Dendritic cell treated with granulocyte-macrophage colony-stimulating factor and Interleukin-4, amounts not matched to agents 40 ng/mL and 50 ng/mL, for 4 days (primary cell): Measurements from ENCODE around the gene SH3BP4.
A peak's percentile ranks its signal among the peaks of the same experiment; 100 is the strongest.

Source experiments
- H3K27ac Mint-ChIP-seq: one replicate; pipeline ENCODE4 v1.8.0; 2022; ENCODE audit warnings: mild to moderate bottlenecking, mixed read lengths
- H3K27me3 Mint-ChIP-seq: one replicate; pipeline ENCODE4 v1.8.0; 2022; ENCODE audit warnings: mild to moderate bottlenecking, mixed read lengths
- H3K36me3 Mint-ChIP-seq: one replicate; pipeline ENCODE4 v1.8.0; 2022; ENCODE audit warnings: low read depth, mixed read lengths
- H3K4me1 Mint-ChIP-seq: one replicate; pipeline ENCODE4 v1.8.0; 2022; ENCODE audit warnings: low read depth, mixed read lengths
- H3K4me3 Mint-ChIP-seq: one replicate; pipeline ENCODE4 v1.8.0; 2022; ENCODE audit warnings: mild to moderate bottlenecking, moderate library complexity, mixed read lengths
- H3K9me3 Mint-ChIP-seq: one replicate; pipeline ENCODE4 v1.8.0; 2022; ENCODE audit warnings: mixed read lengths
- intact Hi-C: fragments of 100-400 bp; cut with micrococcal nuclease; formaldehyde crosslinking; loops from one replicate; pipeline ENCODE4 v1.15.0; 2022

SH3BP4 gene

DNA sequence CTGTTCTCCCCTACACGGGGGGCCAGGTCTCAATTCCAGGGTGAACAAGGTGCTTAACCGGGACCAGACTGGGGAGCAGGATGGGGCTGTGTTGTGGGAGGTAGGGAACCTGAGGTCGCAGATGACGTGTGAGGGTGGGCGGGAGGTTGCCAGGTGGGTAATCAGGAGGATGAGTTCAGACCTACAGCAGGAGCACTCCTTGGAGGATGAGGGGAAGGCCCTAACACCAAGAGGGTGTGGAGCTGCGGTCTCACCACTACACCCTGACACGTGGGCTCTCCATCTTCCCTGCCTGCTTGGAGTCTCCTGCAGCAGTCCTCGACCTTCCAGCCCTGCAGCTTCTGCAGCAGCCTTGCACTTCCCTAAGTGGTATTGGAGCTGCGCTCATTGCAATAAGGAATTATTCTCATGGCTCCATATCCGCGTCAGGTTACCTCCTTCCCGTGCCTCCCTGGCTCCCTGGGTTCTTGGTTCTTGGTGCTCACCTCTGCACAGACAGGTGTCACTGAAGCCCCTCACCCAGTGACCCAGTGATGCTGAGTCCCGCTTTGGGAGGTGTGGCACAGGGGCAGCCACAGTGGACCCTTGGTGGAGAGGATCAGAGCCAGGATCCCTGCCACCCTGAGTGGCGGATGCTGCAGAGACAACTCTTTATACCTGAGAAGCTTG is 15.5 kb downstream of the SH3BP4 start:
- Mint-ChIP-seq H3K36me3 (no peaks in the 10 kb centered on the region), H3K27me3 (peaks cover 29% of the 10 kb centered on the region), H3K9me3 (no peaks in the 10 kb centered on the region), H3K27ac (no peak overlapping the region), H3K4me3 (no peak overlapping the region), H3K4me1 (peaks cover 15% of the 10 kb centered on the region)
- intact Hi-C loops, result no loop called here

DNA sequence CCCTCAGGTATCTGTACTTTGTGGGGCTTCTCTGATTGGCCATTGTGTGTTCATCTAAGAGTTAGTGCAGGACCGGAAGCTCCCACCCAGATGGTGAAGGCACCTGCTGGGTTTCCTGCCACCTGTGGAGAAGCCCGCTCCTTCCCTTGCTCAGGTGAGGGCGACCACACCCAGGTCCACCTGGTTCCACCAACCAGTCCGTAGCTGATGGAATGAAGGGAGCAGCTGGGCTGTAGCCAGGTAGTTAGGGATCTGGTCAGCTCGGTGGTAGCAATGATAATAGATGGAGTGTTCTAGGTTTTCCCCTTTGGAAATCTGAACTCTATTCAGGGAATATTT is 16.0 kb downstream of the SH3BP4 start:
- intact Hi-C loops, result no loop called here
- no peak overlapping the region for H3K4me3 Mint-ChIP-seq
- no peaks in the 10 kb centered on the region for H3K9me3 Mint-ChIP-seq
- H3K36me3 Mint-ChIP-seq, result no peaks in the 10 kb centered on the region
- H3K27me3 Mint-ChIP-seq, result peaks cover 29% of the 10 kb centered on the region
- no peak overlapping the region for H3K27ac Mint-ChIP-seq
- peaks cover 15% of the 10 kb centered on the region for H3K4me1 Mint-ChIP-seq

DNA sequence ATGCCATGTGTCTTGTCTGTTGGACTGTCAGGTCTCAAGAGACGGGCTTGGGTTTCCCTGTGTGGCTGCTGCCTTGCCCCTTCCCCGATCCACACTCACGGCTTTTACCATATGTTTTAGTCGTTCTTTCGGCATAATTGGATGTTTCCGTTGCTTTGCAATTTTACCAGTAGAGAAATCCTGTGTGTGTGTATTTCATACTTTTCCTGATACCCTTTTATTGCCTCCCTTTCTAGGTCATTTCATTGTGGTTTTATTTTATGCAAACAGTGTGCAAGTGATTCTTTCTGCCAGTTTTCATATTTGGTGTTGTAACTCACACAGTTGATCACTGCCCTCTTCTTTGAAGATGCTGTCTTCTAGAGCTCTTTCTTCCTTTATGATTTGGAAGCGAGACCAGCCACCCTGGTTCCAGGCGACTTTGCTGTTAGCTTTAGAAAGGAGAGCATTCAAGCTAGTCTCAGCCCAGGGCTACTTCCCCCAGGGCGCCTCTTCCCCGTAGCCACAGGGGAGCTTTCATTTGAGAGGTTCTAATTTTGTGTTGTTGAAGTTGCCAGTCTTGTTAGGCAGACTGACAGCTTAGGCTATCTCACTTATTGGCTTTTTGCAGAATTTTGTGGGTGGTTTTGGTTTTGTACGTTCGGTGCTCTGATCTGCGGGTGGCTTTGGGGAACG is 17.0 kb downstream of the SH3BP4 start:
- peaks cover 29% of the 10 kb centered on the region for H3K27me3 Mint-ChIP-seq
- peak overlapping the region; percentile 53 for H3K4me3 Mint-ChIP-seq
- peaks cover 15% of the 10 kb centered on the region for H3K4me1 Mint-ChIP-seq
- intact Hi-C loops, result no loop called here
- H3K27ac Mint-ChIP-seq, result peak overlapping the region; percentile 23
- no peaks in the 10 kb centered on the region for H3K36me3 Mint-ChIP-seq
- no peaks in the 10 kb centered on the region for H3K9me3 Mint-ChIP-seq

DNA sequence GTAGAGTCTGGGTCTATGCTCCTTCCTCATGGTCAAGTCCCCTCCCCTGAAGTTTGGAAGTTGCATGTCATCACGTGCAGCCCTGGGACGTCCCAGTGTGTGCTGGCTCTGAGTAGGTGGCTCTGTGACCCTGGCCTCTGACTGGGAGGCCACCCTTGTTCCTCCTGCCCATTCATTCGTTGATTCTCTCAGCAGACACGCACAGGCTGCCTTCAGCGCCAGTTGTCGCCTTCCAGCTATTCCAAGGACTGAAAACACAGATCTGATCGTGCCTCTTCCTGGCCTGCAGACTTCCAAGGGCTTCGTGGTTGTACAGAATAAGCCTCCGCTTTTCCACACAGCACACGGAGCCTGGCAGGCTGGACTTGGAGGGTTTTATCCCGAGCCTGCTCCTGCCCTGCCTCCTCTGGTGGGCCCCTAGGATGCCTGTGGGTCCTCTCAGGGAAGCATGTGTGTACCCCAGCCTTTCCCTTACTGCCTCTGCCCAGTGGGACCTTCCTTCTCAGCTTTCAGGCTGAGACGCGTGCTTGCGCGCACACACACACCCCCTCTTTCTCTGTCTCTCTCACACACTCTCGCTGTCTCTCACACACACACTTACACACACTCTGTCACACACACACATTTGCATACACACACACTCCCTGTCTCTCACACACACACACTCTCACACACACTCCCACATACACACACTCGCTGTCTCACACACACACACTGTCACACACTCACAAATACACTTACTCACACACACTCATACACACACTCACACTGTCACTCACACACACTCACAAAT is 17.7 kb downstream of the SH3BP4 start:
- peak overlapping the region; percentile 53 for H3K4me3 Mint-ChIP-seq
- H3K36me3 Mint-ChIP-seq, result no peaks in the 10 kb centered on the region
- H3K27ac Mint-ChIP-seq, result peak overlapping the region; percentile 23
- H3K27me3 Mint-ChIP-seq, result peaks cover 26% of the 10 kb centered on the region
- H3K4me1 Mint-ChIP-seq, result peaks cover 15% of the 10 kb centered on the region
- intact Hi-C loops, result no loop called here
- no peaks in the 10 kb centered on the region for H3K9me3 Mint-ChIP-seq

DNA sequence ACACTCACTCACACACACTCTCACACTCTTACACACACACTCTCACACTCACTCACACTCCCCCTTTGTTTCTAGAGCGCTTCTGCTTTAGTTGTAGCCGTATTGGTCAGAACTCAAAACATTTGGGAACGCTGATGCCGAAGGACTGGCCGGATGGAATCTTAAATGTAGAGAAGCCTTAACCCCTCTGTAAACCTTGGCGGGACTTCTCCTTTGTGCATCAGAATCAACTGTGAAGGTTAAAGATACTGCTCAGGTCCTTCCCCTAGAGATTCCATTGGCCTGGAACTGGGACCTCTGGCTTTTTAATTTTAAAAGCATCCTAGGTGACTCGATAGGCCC is 18.3 kb downstream of the SH3BP4 start:
- H3K27ac Mint-ChIP-seq, result no peak overlapping the region
- no peak overlapping the region for H3K4me3 Mint-ChIP-seq
- no peaks in the 10 kb centered on the region for H3K36me3 Mint-ChIP-seq
- no peaks in the 10 kb centered on the region for H3K9me3 Mint-ChIP-seq
- peaks cover 22% of the 10 kb centered on the region for H3K27me3 Mint-ChIP-seq
- H3K4me1 Mint-ChIP-seq, result peaks cover 15% of the 10 kb centered on the region
- intact Hi-C loops, result no loop called here

DNA sequence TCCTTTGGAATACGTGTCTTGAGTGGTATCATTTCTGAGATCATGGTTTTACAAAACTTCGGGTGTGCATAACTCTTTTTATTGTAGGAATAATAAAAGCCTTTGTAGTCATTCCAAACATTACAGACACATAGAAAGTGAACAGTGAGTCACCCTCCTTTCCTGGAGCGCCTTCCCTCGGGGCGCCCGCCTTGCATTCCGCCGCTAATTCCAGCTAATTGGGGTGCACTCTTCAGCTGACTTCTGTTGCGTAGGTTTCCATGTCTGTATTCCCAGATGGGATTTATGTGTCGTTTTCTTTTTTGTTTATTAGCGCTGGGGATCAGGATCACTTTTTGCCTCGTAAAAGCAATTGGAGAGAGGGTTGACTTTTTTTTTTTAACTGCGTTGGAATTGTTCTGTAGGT is 18.7 kb downstream of the SH3BP4 start:
- H3K4me1 Mint-ChIP-seq, result peaks cover 15% of the 10 kb centered on the region
- no peak overlapping the region for H3K4me3 Mint-ChIP-seq
- H3K36me3 Mint-ChIP-seq, result no peaks in the 10 kb centered on the region
- H3K9me3 Mint-ChIP-seq, result no peaks in the 10 kb centered on the region
- no peak overlapping the region for H3K27ac Mint-ChIP-seq
- peaks cover 22% of the 10 kb centered on the region for H3K27me3 Mint-ChIP-seq
- intact Hi-C loops, result no loop called here

DNA sequence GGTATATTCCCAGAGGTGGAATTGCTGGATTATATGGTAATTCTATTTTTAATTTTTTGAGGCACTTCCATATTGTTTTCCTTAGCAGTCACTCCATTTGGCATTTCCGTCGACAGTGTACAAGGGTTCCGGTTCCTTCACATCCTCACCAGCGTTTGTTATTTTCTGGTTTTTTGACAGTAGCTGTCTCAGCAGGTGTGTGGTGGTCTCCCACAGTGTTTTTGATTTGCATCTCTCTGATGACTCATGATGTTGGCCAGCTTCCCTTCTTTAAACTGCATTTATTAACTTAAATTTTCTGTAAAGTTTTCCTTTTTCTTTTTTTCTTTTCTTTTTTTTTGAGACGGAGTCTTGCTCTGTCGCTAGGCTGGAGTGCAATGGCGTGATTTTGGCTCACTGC is 19.7 kb downstream of the SH3BP4 start:
- H3K27me3 Mint-ChIP-seq, result peaks cover 22% of the 10 kb centered on the region
- H3K4me1 Mint-ChIP-seq, result peaks cover 15% of the 10 kb centered on the region
- no peak overlapping the region for H3K4me3 Mint-ChIP-seq
- intact Hi-C loops, result no loop called here
- no peak overlapping the region for H3K27ac Mint-ChIP-seq
- no peaks in the 10 kb centered on the region for H3K9me3 Mint-ChIP-seq
- no peaks in the 10 kb centered on the region for H3K36me3 Mint-ChIP-seq

DNA sequence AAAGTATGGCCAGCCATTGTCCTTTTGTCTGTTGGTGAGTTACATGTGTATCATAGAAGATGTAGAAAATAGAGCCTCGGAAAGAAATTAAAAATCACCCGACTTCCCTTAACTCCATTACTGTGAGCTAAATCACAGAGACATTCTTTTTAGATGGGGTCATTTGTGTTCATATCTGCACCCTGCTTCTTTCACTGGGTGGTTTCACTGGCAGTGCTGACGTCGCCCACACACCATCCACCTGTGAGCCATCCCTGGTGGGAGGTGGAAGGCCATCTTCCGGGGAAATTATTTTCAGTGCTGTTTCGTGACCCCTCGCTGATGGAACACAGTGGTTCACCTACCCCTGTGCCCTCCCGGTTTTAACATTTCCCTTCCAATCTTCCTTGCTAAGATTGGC is 21.2 kb downstream of the SH3BP4 start:
- peaks cover 17% of the 10 kb centered on the region for H3K27me3 Mint-ChIP-seq
- H3K27ac Mint-ChIP-seq, result no peak overlapping the region
- H3K9me3 Mint-ChIP-seq, result no peaks in the 10 kb centered on the region
- H3K4me1 Mint-ChIP-seq, result peaks cover 16% of the 10 kb centered on the region
- H3K36me3 Mint-ChIP-seq, result no peaks in the 10 kb centered on the region
- intact Hi-C loops, result no loop called here
- H3K4me3 Mint-ChIP-seq, result no peak overlapping the region

DNA sequence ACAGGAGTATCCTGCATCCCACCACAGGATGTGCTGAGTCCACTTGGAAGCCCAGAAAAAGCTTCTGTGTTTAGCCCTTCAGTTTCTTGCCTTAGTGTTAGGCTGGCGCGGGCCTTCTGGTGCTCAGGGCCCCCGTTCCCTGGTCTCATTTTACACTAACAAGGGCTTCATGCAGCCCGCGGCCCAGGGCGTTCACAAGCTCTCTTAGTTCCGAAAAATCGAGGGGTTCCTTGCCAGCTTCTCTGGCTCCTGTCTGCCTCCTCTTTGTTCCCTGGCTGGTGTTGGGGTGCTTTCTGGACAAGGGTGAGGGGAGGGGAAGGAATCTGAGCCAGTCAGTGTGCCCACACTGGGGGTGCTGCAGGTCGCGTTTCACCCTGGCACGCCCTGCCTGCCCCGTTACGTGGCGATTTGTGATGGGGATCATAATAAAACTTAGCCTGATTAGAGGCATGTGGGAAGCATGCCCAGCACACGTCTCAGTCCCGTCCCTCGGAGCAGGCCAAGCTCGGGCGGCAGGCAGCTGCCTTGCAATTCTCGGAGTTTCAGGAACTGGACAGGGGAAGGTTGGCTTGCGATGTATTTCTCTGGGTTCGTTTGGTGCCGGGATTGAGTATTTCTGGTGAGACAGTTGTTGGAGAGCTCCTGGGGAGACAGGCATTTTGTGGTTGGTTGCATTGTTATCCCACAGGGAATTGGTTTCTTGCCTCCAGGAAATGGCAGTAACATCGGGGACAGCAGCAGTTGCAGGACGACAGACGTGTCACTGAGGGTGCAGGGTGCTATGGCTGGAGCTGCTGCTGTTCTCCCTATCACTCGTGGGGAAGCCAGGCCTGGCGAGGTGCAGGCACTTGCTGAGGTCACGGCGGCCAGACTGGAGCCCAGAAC is 22.9 kb downstream of the SH3BP4 start:
- Mint-ChIP-seq H3K36me3 (no peaks in the 10 kb centered on the region), H3K4me3 (no peak overlapping the region), H3K27me3 (peaks cover 20% of the 10 kb centered on the region), H3K9me3 (no peaks in the 10 kb centered on the region), H3K4me1 (peaks cover 17% of the 10 kb centered on the region), H3K27ac (no peak overlapping the region)
- intact Hi-C loops, result no loop called here

DNA sequence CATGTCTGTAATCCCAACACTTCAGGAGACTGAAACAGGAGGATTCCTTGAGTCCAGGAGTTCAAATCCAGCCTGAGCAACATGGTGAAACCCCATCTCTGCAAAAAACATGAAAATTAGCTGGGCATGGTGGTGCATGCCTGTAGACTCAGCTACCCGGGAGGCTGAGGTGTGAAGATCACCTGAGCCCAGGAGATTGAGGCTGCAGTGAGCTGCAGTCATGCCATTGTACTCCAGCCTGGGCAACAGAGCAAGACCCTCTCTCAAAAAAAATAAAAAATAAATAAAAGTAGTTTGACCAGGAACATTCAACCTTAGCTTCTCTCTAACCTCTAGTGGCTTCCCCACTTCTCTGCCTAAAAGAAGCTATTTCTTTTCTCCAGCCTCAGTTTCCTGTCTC is 23.8 kb downstream of the SH3BP4 start:
- Mint-ChIP-seq H3K4me1 (peaks cover 17% of the 10 kb centered on the region), H3K27me3 (peaks cover 22% of the 10 kb centered on the region), H3K9me3 (no peaks in the 10 kb centered on the region), H3K4me3 (no peak overlapping the region), H3K27ac (no peak overlapping the region), H3K36me3 (no peaks in the 10 kb centered on the region)
- intact Hi-C loops, result no loop called here

DNA sequence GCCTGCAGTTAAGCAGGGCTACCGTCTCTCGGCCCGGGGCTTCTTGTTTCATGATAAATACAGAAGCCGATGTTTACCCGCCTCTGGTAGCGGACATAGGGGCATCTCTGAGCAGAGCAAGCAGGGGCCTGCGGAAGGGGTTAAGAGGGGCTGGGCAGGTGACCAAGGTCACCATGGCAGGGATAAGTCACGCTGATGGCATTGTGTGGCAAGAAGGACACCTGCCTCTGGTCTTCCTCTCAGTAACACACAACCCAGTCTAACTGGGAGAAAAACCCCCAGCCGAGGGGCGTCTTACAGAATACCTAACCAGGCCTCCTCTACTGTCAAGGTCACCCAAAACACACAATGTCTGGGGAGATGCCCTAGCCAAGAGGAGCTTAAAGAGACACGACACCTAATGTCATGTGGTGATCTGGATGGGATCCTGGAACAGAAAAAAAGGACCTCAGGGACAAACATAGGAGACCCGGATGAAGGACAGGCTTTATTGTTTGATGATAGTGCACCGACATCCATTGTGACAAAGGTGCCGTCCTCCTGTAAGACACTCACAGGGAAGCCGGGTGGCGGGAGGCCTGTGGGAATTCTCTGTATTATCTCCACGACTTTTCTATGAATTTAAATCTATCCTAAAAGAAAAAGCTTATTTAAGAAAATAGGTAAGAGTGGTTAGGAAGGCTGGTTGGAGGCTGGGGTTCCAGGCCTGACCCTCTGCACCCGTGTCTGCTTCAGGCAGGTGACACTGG is 24.8 kb downstream of the SH3BP4 start:
- Mint-ChIP-seq H3K4me3 (no peak overlapping the region), H3K9me3 (no peaks in the 10 kb centered on the region), H3K27me3 (peaks cover 33% of the 10 kb centered on the region), H3K36me3 (no peaks in the 10 kb centered on the region), H3K27ac (no peak overlapping the region), H3K4me1 (peaks cover 26% of the 10 kb centered on the region)
- intact Hi-C loops, result no loop called here

DNA sequence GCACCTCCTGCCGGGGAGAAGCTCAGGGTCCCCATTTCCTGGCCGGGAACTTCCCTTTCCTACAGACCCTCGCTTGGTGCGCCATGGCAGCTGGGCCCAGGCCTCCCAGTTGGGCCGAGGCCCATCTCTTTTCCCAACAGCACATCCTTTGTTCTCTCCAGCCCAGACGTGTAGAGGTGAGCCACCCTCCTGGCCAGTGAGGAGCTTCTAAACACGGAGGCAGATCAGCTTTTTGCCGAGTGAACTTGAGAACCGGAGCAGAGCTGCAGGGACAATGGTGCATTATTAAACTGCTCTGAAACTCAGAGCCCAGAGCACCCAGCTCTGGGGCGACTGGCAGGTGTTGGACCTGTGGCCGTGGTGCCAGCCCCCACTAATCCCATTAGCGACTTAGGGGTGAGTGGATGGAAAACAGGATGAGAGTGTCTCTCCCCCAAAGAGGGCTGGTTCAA is 25.4 kb downstream of the SH3BP4 start:
- intact Hi-C loops, result no loop called here
- Mint-ChIP-seq H3K36me3 (no peaks in the 10 kb centered on the region), H3K4me1 (peaks cover 26% of the 10 kb centered on the region), H3K27me3 (peaks cover 39% of the 10 kb centered on the region), H3K9me3 (no peaks in the 10 kb centered on the region), H3K4me3 (no peak overlapping the region), H3K27ac (no peak overlapping the region)

DNA sequence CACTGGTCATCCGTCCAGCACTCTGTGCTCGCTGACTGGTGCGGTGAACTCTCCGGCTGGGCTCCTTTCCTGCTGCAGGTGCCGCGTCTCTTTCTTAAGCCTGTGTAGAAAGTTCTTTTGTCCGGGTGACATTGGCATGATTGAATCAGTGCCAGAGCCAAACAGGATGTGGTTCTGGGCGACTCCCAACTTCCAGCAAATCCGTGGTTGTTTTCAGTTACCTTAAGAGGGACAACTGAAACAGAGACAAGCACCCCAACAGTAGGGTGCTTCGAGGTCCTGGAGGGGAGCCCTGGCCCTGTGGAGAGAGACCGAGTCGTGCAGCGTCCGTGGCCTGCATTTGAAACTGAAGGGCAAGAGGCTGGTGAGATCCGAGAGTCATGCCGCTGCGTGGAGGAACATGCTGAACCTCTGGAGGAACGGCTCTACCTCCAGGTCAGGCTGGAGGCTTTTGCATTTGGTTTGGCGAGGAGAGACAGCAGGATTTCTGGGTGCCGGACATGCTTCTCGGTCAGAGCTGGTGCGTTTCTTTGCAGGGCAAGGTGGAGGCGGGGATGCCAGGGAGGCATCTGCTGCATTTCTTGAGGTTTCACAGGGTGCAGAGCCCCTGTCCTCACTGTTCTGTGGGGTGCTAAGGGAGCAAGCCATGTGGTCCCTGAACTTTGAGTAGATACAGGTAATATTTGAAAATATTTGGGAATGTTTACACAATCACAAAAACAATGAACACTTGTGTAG is 26.8 kb downstream of the SH3BP4 start:
- intact Hi-C loops, result no loop called here
- Mint-ChIP-seq H3K4me3 (no peak overlapping the region), H3K27me3 (peaks cover 46% of the 10 kb centered on the region), H3K4me1 (peaks cover 32% of the 10 kb centered on the region), H3K36me3 (no peaks in the 10 kb centered on the region), H3K9me3 (no peaks in the 10 kb centered on the region), H3K27ac (peak overlapping the region; percentile 31)
